ENCODE results near the gene PITX1. TPM values are rescaled to one million over a fixed set of nuclear protein-coding genes. Genes with fewer than 3 reads are reported as not detected.

The PITX1 gene
- total and polyA plus RNA-seq, 2 donors (not counting 1 experiment from before 2014, with no cell fraction given): 1.7 to 3.1 TPM

- peak overlapping the region in 1 of 4 experiments; percentile 25 for H3K4me3 ChIP-seq (replicated peaks in 1 of 4; ENCODE audit: control extremely low read depth in 1 of 4, insufficient read depth in 1 of 4, low read depth in 3 of 4, low read length in 4 of 4)
- peak; percentile 22 to 40 for DNase-seq (ENCODE audit: low read depth in 2 of 2)
- H3K27me3 ChIP-seq (ENCODE audit: control insufficient read depth, insufficient read depth, low read length): peaks cover 70% of the 10 kb centered on the region
Measured at GRCh38 chr5:135034236-135034962, 371 bp upstream of the PITX1 start.

GRCh38 chr5:135032999-135033861 lies 798 bp downstream of the PITX1 start:
- Histone ChIP-seq H3K27ac (ENCODE audit: insufficient read depth, low read length) (no peak overlapping the region), H3K27me3 (ENCODE audit: control insufficient read depth, insufficient read depth, low read length) (peaks cover 68% of the 10 kb centered on the region), H3K4me2 (ENCODE audit: extremely low read depth, insufficient read depth, low read length) (peak overlapping the region; percentile 81), H3K9ac (ENCODE audit: insufficient read depth, low read length) (peak overlapping the region; percentile 32), H3K9me3 (ENCODE audit: control insufficient read depth, insufficient read depth, low read depth, low read length) (no peaks in the 10 kb centered on the region), H4K20me1 (ENCODE audit: control insufficient read depth, extremely low read depth, insufficient read depth, low read length) (no peaks in the 10 kb centered on the region), H3K4me3 (replicated peaks in 1 of 4; ENCODE audit: control extremely low read depth in 1 of 4, insufficient read depth in 1 of 4, low read depth in 3 of 4, low read length in 4 of 4) (peak overlapping the region; percentile 43 to 60 (median 54)), H2AFZ (ENCODE audit: low read length) (peak overlapping the region; percentile 53), H3K36me3 (ENCODE audit: control insufficient read depth, insufficient read depth, low read length) (no peaks in the 10 kb centered on the region), H3K4me1 (ENCODE audit: control insufficient read depth, extremely low read depth, insufficient read depth, low read length) (no peaks in the 10 kb centered on the region), H3K79me2 (ENCODE audit: control insufficient read depth, insufficient read depth, low read length) (no peaks in the 10 kb centered on the region)
- no peak for TF ChIP-seq CTCF (conservative IDR thresholded peaks at IDR 0.05 in 1 of 2, IDR thresholded peaks at IDR 0.05 in 1 of 2; ENCODE audit: low read depth in 1 of 2, low read length in 2 of 2)
- TF ChIP-seq EZH2 (IDR thresholded peaks at IDR 0.05; ENCODE audit: low read length, missing control alignments): peak; percentile 95
- DNase-seq (ENCODE audit: low read depth in 2 of 2): peak; percentile 19 to 35

More at GRCh38 chr5:135034236-135034962, 371 bp upstream of the PITX1 start:
- H3K79me2 ChIP-seq (ENCODE audit: control insufficient read depth, insufficient read depth, low read length): no peaks in the 10 kb centered on the region
- TF ChIP-seq CTCF (conservative IDR thresholded peaks at IDR 0.05 in 1 of 2, IDR thresholded peaks at IDR 0.05 in 1 of 2; ENCODE audit: low read depth in 1 of 2, low read length in 2 of 2) (no peak), EZH2 (IDR thresholded peaks at IDR 0.05; ENCODE audit: low read length, missing control alignments) (peak; percentile 61)
- no peak overlapping the region for H3K9ac ChIP-seq (ENCODE audit: insufficient read depth, low read length)
- H2AFZ ChIP-seq (ENCODE audit: low read length): no peak overlapping the region
- no peaks in the 10 kb centered on the region for H3K9me3 ChIP-seq (ENCODE audit: control insufficient read depth, insufficient read depth, low read depth, low read length)
- H3K36me3 ChIP-seq (ENCODE audit: control insufficient read depth, insufficient read depth, low read length): no peaks in the 10 kb centered on the region
- H3K27ac ChIP-seq (ENCODE audit: insufficient read depth, low read length): no peak overlapping the region
- H3K4me1 ChIP-seq (ENCODE audit: control insufficient read depth, extremely low read depth, insufficient read depth, low read length): no peaks in the 10 kb centered on the region
- no peaks in the 10 kb centered on the region for H4K20me1 ChIP-seq (ENCODE audit: control insufficient read depth, extremely low read depth, insufficient read depth, low read length)
- H3K4me2 ChIP-seq (ENCODE audit: extremely low read depth, insufficient read depth, low read length): no peak overlapping the region

- Histone ChIP-seq H3K79me2 (ENCODE audit: control insufficient read depth, insufficient read depth, low read length) (no peaks in the 10 kb centered on the region), H3K27ac (ENCODE audit: insufficient read depth, low read length) (no peak overlapping the region), H3K9ac (ENCODE audit: insufficient read depth, low read length) (no peak overlapping the region)
Measured at GRCh38 chr5:135032695-135032998, 1.4 kb downstream of the PITX1 start.

More at GRCh38 chr5:135032695-135032998, 1.4 kb downstream of the PITX1 start:
- peak overlapping the region; percentile 23 to 56 (median 40) for H3K4me3 ChIP-seq (replicated peaks in 1 of 4; ENCODE audit: control extremely low read depth in 1 of 4, insufficient read depth in 1 of 4, low read depth in 3 of 4, low read length in 4 of 4)
- no peak overlapping the region for H2AFZ ChIP-seq (ENCODE audit: low read length)
- H3K27me3 ChIP-seq (ENCODE audit: control insufficient read depth, insufficient read depth, low read length): peaks cover 67% of the 10 kb centered on the region
- no peaks in the 10 kb centered on the region for H3K9me3 ChIP-seq (ENCODE audit: control insufficient read depth, insufficient read depth, low read depth, low read length)
- H4K20me1 ChIP-seq (ENCODE audit: control insufficient read depth, extremely low read depth, insufficient read depth, low read length): no peaks in the 10 kb centered on the region
- H3K4me2 ChIP-seq (ENCODE audit: extremely low read depth, insufficient read depth, low read length): peak overlapping the region; percentile 51
- DNase-seq (ENCODE audit: low read depth in 2 of 2): no peak
- TF ChIP-seq EZH2 (IDR thresholded peaks at IDR 0.05; ENCODE audit: low read length, missing control alignments) (no peak), CTCF (conservative IDR thresholded peaks at IDR 0.05 in 1 of 2, IDR thresholded peaks at IDR 0.05 in 1 of 2; ENCODE audit: low read depth in 1 of 2, low read length in 2 of 2) (no peak)
- H3K4me1 ChIP-seq (ENCODE audit: control insufficient read depth, extremely low read depth, insufficient read depth, low read length): no peaks in the 10 kb centered on the region
- no peaks in the 10 kb centered on the region for H3K36me3 ChIP-seq (ENCODE audit: control insufficient read depth, insufficient read depth, low read length)

All from fibroblast of lung (primary cell).